Hepatocyte (in vitro differentiated cells): Measurements from ENCODE around the gene POFUT2. TPM values are rescaled to one million over a fixed set of nuclear protein-coding genes. Genes with fewer than 3 reads are reported as not detected.

Experiments used
- DNase-seq: peaks from one replicate; pipeline ENCODE4 v3.0.0-alpha.2; 2016; ENCODE audit warnings: low spot score
- H2AFZ ChIP-seq: fragments of 200-600 bp; sonication (generic); 2 replicates; pipeline ENCODE4 v1.6.0; 2016; ENCODE audit warnings: antibody characterized with exemption, mild to moderate bottlenecking
- H3K27ac ChIP-seq: fragments of 200-600 bp; sonication (generic); 2 replicates; pipeline ENCODE4 v1.5.1; 2016; ENCODE audit warnings: mild to moderate bottlenecking
- H3K27me3 ChIP-seq: fragments of 200-600 bp; sonication (generic); 2 replicates; pipeline ENCODE4 v1.6.1; 2016
- H3K36me3 ChIP-seq: fragments of 200-600 bp; sonication (generic); replicated peaks from 2 replicates; pipeline ENCODE4 v1.5.1; 2016; ENCODE audit warnings: low read depth; ENCODE audit not compliant: insufficient read depth
- H3K4me1 ChIP-seq: fragments of 200-600 bp; sonication (generic); 2 replicates; pipeline ENCODE4 v1.5.1; 2016; ENCODE audit warnings: mild to moderate bottlenecking, moderate library complexity; ENCODE audit not compliant: insufficient read depth
- H3K4me2 ChIP-seq: fragments of 200-600 bp; sonication (generic); 2 replicates; pipeline ENCODE4 v1.6.0; 2016
- H3K4me3 ChIP-seq: fragments of 200-600 bp; sonication (generic); 2 replicates; pipeline ENCODE4 v1.5.1; 2016; ENCODE audit warnings: mild to moderate bottlenecking
- H3K79me2 ChIP-seq: fragments of 200-600 bp; sonication (generic); 2 replicates; pipeline ENCODE4 v1.6.0; 2017; ENCODE audit warnings: mild to moderate bottlenecking
- H3K9me2 ChIP-seq: fragments of 200-600 bp; sonication (generic); replicated peaks from 2 replicates; pipeline ENCODE4 v1.6.0; 2017; ENCODE audit warnings: mild to moderate bottlenecking; ENCODE audit not compliant: insufficient read depth
- H3K9me3 ChIP-seq: fragments of 200-600 bp; sonication (generic); 2 replicates; pipeline ENCODE4 v1.5.1; 2016; ENCODE audit warnings: low read depth, mild to moderate bottlenecking
- H4K20me1 ChIP-seq: fragments of 200-600 bp; sonication (generic); 2 replicates; pipeline ENCODE4 v1.6.0; 2016; ENCODE audit warnings: mild to moderate bottlenecking; ENCODE audit not compliant: insufficient read depth, poor library complexity, severe bottlenecking
- EZH2 ChIP-seq: fragments of 200-600 bp; sonication (generic); IDR thresholded peaks from 2 replicates; pipeline ENCODE4 v1.6.1; 2016; ENCODE audit warnings: antibody characterized with exemption, mild to moderate bottlenecking, borderline replicate concordance
- EZH2phosphoT487 ChIP-seq: fragments of 200-600 bp; sonication (generic); IDR thresholded peaks from one replicate; pipeline ENCODE4 v1.6.1; 2018; ENCODE audit warnings: antibody characterized with exemption, mild to moderate bottlenecking, low read depth, moderate library complexity; ENCODE audit not compliant: unreplicated experiment, severe bottlenecking
- whole genome bisulfite sequencing: methylation state at CpG from one replicate; pipeline ENCODE4 v1.1.6; 2016; ENCODE audit warnings: low lambda C conversion rate; ENCODE audit errors: missing lambda C conversion rate; 5-methylcytosine and 5-hydroxymethylcytosine counted together
- polyA plus RNA-seq: library from polyadenylated mRNA; unstranded; fragments of >200 nt; fragmentation: Nextera tagmentation; extraction: Ambion mirVana; gene quantifications from 2 replicates; pipeline ENCODE4 v1.2.1, GENCODE V29; 2016
- total RNA-seq: library from RNA; depleted of rRNA; stranded (reverse); fragments of >200 nt; gene quantifications from 2 replicates; pipeline ENCODE4 v1.2.3, GENCODE V29; 2014
- TF ChIP-seq, protein P1 (sequence below): fragments of 200-600 bp; sonication (generic); IDR thresholded peaks from 2 replicates; pipeline ENCODE4 v1.5.1; 2016; ENCODE audit warnings: antibody characterized with exemption, mild to moderate bottlenecking; ENCODE audit not compliant: poor library complexity

The POFUT2 gene
- total and polyA plus RNA-seq, 2 experiments from 2014 or later = 30.7 to 57.7 TPM

- Histone ChIP-seq H3K4me1 (peaks cover 40% of the 10 kb centered on the region), H2AFZ (no peak overlapping the region), H3K36me3 (no peaks in the 10 kb centered on the region), H3K27me3 (no peaks in the 10 kb centered on the region), H4K20me1 (no peaks in the 10 kb centered on the region), H3K4me2 (peak overlapping the region; percentile 66), H3K9me2 (no peaks in the 10 kb centered on the region), H3K27ac (peak overlapping the region; percentile 95), H3K9me3 (no peaks in the 10 kb centered on the region), H3K4me3 (no peak overlapping the region), H3K79me2 (peaks cover 31% of the 10 kb centered on the region)
- no peak for TF ChIP-seq EZH2
- DNase-seq = peak; percentile 19
- WGBS = 74% methylated on average over 21 of the region's 23 CpGs
Observed at GRCh38 chr21:45293726-45294401, 6.2 kb upstream of the POFUT2 start.

GRCh38 chr21:45293220-45293725, 5.6 kb upstream of the POFUT2 start:
- peaks cover 34% of the 10 kb centered on the region for H3K79me2 ChIP-seq
- no peaks in the 10 kb centered on the region for H3K36me3 ChIP-seq
- no peaks in the 10 kb centered on the region for H4K20me1 ChIP-seq
- no peaks in the 10 kb centered on the region for H3K9me2 ChIP-seq
- 82% methylated on average over 19 of the region's 19 CpGs for WGBS
- peak overlapping the region; percentile 69 for H3K4me2 ChIP-seq
- no peak overlapping the region for H3K4me3 ChIP-seq
- H3K27ac ChIP-seq = peak overlapping the region; percentile 95
- peaks cover 40% of the 10 kb centered on the region for H3K4me1 ChIP-seq
- TF ChIP-seq EZH2 (no peak), EZH2phosphoT487 (no peak)
- TF ChIP-seq, protein P1, sequence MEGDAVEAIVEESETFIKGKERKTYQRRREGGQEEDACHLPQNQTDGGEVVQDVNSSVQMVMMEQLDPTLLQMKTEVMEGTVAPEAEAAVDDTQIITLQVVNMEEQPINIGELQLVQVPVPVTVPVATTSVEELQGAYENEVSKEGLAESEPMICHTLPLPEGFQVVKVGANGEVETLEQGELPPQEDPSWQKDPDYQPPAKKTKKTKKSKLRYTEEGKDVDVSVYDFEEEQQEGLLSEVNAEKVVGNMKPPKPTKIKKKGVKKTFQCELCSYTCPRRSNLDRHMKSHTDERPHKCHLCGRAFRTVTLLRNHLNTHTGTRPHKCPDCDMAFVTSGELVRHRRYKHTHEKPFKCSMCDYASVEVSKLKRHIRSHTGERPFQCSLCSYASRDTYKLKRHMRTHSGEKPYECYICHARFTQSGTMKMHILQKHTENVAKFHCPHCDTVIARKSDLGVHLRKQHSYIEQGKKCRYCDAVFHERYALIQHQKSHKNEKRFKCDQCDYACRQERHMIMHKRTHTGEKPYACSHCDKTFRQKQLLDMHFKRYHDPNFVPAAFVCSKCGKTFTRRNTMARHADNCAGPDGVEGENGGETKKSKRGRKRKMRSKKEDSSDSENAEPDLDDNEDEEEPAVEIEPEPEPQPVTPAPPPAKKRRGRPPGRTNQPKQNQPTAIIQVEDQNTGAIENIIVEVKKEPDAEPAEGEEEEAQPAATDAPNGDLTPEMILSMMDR = no peak
- no peak overlapping the region for H2AFZ ChIP-seq
- H3K9me3 ChIP-seq = no peaks in the 10 kb centered on the region
- no peaks in the 10 kb centered on the region for H3K27me3 ChIP-seq
- DNase-seq = peak; percentile 43

DNA sequence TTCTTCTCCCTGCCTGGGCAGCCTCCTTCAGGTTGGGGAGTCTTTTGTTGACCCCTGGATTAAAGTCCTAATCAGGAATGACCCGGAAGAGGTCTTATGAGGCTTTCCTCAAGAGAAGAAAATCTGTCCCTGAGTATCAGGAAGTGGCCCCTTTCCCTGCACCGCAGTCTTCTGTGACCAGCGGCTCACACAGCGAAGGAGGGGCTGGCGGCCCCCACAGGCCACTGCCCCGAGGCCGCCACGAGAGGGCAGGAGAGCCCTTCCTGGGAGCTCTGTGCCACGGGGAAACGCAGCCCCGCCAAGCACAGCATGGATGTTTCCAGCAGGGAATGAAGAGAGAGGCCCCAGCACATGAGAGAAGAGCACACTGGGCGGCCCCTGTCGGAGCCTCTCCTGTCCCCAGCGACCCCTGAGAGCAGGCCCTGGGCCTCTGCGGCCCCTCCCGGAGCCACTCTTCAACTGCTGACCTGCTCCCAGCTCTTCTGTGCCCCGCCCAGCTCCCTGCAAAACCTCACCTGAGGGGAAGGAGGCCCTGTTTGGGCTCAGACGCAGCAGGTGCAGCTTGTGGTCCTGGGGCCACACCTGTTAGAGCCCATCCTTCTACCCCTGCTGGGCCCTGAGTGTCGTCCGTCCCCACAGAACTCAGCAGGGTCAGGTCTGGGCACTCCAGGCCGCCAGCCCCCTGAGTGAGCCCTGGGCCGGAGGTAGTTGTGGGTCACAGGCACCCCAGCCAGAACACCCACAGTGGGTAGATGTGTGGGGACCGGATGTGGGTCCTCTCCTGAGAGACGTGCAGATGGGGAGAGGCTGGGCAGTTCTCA, 4.9 kb upstream of the POFUT2 start:
- Histone ChIP-seq H3K9me2 (no peaks in the 10 kb centered on the region), H3K4me2 (peak overlapping the region; percentile 69), H3K4me3 (no peak overlapping the region), H3K27ac (peak overlapping the region; percentile 95), H3K9me3 (no peaks in the 10 kb centered on the region), H3K36me3 (no peaks in the 10 kb centered on the region), H3K4me1 (peaks cover 40% of the 10 kb centered on the region), H3K79me2 (peaks cover 27% of the 10 kb centered on the region), H3K27me3 (no peaks in the 10 kb centered on the region), H2AFZ (no peak overlapping the region), H4K20me1 (no peaks in the 10 kb centered on the region)
- TF ChIP-seq EZH2 (no peak), EZH2phosphoT487 (no peak)
- TF ChIP-seq, protein P1 = peak; percentile 97
- peak; percentile 95 for DNase-seq
- WGBS = 32% methylated on average over 24 of the region's 24 CpGs
